Panc1 (cell line): ENCODE measurements around the gene GULP1. TPM values are rescaled to one million over a fixed set of nuclear protein-coding genes. Genes with fewer than 3 reads are reported as not detected.

Experiments used
- ATAC-seq: fragments of 200-7000 bp; cut with Tn5 transposase; 2 replicates; pipeline ENCODE4 v1.9.1; 2020; ENCODE audit warnings: mild to moderate bottlenecking, moderate library complexity
- BruUV-seq: library from RNA; stranded (reverse); fragments of 400-500 nt; replicated peaks from 2 replicates; lab custom pipeline; 2021; lab: Mats Ljungman, UMichigan
- CTCF ChIA-PET: fragments of 300-600 bp; sonication (Branson Sonifier 250); formaldehyde crosslinking; loops from one replicate; lab custom pipeline; 2022; ENCODE audit warnings: antibody characterized with exemption; lab: Charles Lee
- POLR2A ChIA-PET: fragments of 300-600 bp; sonication (Branson Sonifier 250); formaldehyde crosslinking; loops from one replicate; lab custom pipeline; 2022; ENCODE audit warnings: antibody characterized with exemption; lab: Charles Lee
- DNase-seq: peaks from one replicate; pipeline ENCODE4 v3.0.0-alpha.2; 2010; ENCODE audit warnings: low read depth, low spot score
- H3K27ac ChIP-seq: 2 replicates; pipeline ENCODE4 v1.5.1; 2011; ENCODE audit warnings: mild to moderate bottlenecking, low read length, inconsistent platforms
- H3K27me3 ChIP-seq: fragments of 200-500 bp; sonication (Bioruptor generic); 2 replicates; pipeline ENCODE4 v1.6.0; 2014; ENCODE audit warnings: low read length, inconsistent platforms; ENCODE audit not compliant: control insufficient read depth, insufficient read depth
- H3K36me3 ChIP-seq: fragments of 200-500 bp; sonication (Bioruptor generic); 2 replicates; pipeline ENCODE4 v1.5.1; 2014; ENCODE audit warnings: inconsistent platforms, mild to moderate bottlenecking, low read length, moderate library complexity; ENCODE audit not compliant: control insufficient read depth, insufficient read depth
- H3K4me1 ChIP-seq: 2 replicates; pipeline ENCODE4 v1.5.1; 2011; ENCODE audit warnings: inconsistent platforms, mild to moderate bottlenecking, low read length, moderate library complexity; ENCODE audit not compliant: control insufficient read depth, insufficient read depth
- H3K4me3 ChIP-seq, 2 experiments: 2 replicates each; pipeline ENCODE4 v1.5.1; 2011 to 2012; ENCODE audit warnings: low read depth in 2 of 2, low read length in 2 of 2, mild to moderate bottlenecking in 2 of 2, inconsistent platforms in 1 of 2, moderate library complexity in 1 of 2
- H3K9me3 ChIP-seq: fragments of 200-500 bp; sonication (Bioruptor generic); 2 replicates; pipeline ENCODE4 v1.5.1; 2014; ENCODE audit warnings: low read depth, mild to moderate bottlenecking, inconsistent platforms, low read length, moderate library complexity; ENCODE audit not compliant: control insufficient read depth, insufficient read depth
- CTCF ChIP-seq: fragments of 450-650 bp; IDR thresholded peaks from 2 replicates; pipeline ENCODE4 v1.5.1; 2017; ENCODE audit warnings: mild to moderate bottlenecking
- POLR2AphosphoS5 ChIP-seq: IDR thresholded peaks from 2 replicates; pipeline ENCODE4 v1.6.1; 2012; ENCODE audit warnings: mild to moderate bottlenecking, low read depth, low read length, moderate library complexity
- REST ChIP-seq, 2 experiments: IDR thresholded peaks; 2 replicates each; pipeline ENCODE4 v1.6.1; 2011 to 2012; ENCODE audit warnings: low read depth in 2 of 2, control low read depth in 1 of 2, low read length in 1 of 2, mild to moderate bottlenecking in 1 of 2, moderate library complexity in 1 of 2; ENCODE audit not compliant: insufficient read depth in 1 of 2
- SIN3A ChIP-seq: IDR thresholded peaks from 2 replicates; pipeline ENCODE4 v1.6.1; 2012; ENCODE audit warnings: low read depth, mild to moderate bottlenecking, low read length, moderate library complexity, borderline replicate concordance; ENCODE audit not compliant: insufficient read depth
- TCF7L2 ChIP-seq: IDR thresholded peaks from 2 replicates; pipeline ENCODE4 v1.6.1; 2011; ENCODE audit warnings: mild to moderate bottlenecking, low read depth, low read length, inconsistent platforms
- in situ Hi-C: cut with HindIII; loops from 2 replicates; pipeline ENCODE4 v1.10.0; 2016; ENCODE audit warnings: low sequenced_read_pairs, low pct_unique_long_range_greater_than_20kb
- intact Hi-C: fragments of 100-400 bp; cut with micrococcal nuclease; formaldehyde crosslinking; loops from one replicate; pipeline ENCODE4 v1.10.0; 2022; ENCODE audit not compliant: unreplicated experiment
- total RNA-seq: library from RNA; stranded (reverse); gene quantifications from one replicate; pipeline ENCODE4 v1.2.1, GENCODE V29; 2021; ENCODE audit not compliant: unreplicated experiment

GULP1 gene
- total RNA-seq, 1 experiment from 2014 or later: 51.5 TPM

GRCh38 chr2:188383158-188383557 is 91.5 kb downstream of the GULP1 start:
- Histone ChIP-seq H3K9me3 (no peaks in the 10 kb centered on the region; the same call in 1 of the 2 replicates), H3K27me3 (no peaks in the 10 kb centered on the region), H3K4me1 (peaks cover 22% of the 10 kb centered on the region), H3K27ac (peak overlapping the region; percentile 1; the same call in 1 of the 2 replicates), H3K4me3 (peak overlapping the region in 1 of 2 experiments; percentile 11; a peak in 2 of 4 replicates), H3K36me3 (no peaks in the 10 kb centered on the region)
- no peak for TF ChIP-seq REST (IDR thresholded peaks at IDR 0.05; ENCODE audit: insufficient read depth in 1 of 2, low read depth in 2 of 2, low read length in 1 of 2)
- TF ChIP-seq CTCF: no peak
- no peak for TF ChIP-seq POLR2AphosphoS5
- TF ChIP-seq SIN3A: no peak
- no peak for TF ChIP-seq TCF7L2
- POLR2A ChIA-PET: no interaction called here
- ATAC-seq (no peak), DNase-seq (no peak)
- BruUV-seq: no TSS peak
- intact Hi-C loops: no loop called here
- CTCF ChIA-PET: no interaction called here
- in situ Hi-C loops: no loop called here

GRCh38 chr2:188385857-188386256 is 94.2 kb downstream of the GULP1 start:
- no peak overlapping the region for H3K4me3 ChIP-seq
- no peak overlapping the region for H3K27ac ChIP-seq
- no TSS peak for BruUV-seq
- in situ Hi-C loops: no loop called here
- ChIA-PET CTCF (no interaction called here), POLR2A (no interaction called here)
- TF ChIP-seq CTCF: no peak
- TF ChIP-seq SIN3A: no peak
- no peak for TF ChIP-seq TCF7L2
- TF ChIP-seq REST (IDR thresholded peaks at IDR 0.05; ENCODE audit: insufficient read depth in 1 of 2, low read depth in 2 of 2, low read length in 1 of 2): no peak
- no peak for TF ChIP-seq POLR2AphosphoS5
- no peak for DNase-seq
- intact Hi-C loops: no loop called here
- H3K4me1 ChIP-seq: peaks cover 15% of the 10 kb centered on the region
- H3K36me3 ChIP-seq: no peaks in the 10 kb centered on the region
- no peaks in the 10 kb centered on the region for H3K27me3 ChIP-seq
- no peak for ATAC-seq
- H3K9me3 ChIP-seq: no peaks in the 10 kb centered on the region; the same call in 1 of the 2 replicates
